ENCODE results near the gene CNTNAP2.

CNTNAP2 gene

GRCh38 chr7:148107443-148108127 is 1991.0 kb downstream of the CNTNAP2 start:
- DNase-seq (ENCODE audit: low read depth) = no peak

- no peak for DNase-seq (ENCODE audit: low read depth)
These were observed 1991.8 kb downstream of the CNTNAP2 start for GRCh38 chr7:148108381-148108780.

DNA sequence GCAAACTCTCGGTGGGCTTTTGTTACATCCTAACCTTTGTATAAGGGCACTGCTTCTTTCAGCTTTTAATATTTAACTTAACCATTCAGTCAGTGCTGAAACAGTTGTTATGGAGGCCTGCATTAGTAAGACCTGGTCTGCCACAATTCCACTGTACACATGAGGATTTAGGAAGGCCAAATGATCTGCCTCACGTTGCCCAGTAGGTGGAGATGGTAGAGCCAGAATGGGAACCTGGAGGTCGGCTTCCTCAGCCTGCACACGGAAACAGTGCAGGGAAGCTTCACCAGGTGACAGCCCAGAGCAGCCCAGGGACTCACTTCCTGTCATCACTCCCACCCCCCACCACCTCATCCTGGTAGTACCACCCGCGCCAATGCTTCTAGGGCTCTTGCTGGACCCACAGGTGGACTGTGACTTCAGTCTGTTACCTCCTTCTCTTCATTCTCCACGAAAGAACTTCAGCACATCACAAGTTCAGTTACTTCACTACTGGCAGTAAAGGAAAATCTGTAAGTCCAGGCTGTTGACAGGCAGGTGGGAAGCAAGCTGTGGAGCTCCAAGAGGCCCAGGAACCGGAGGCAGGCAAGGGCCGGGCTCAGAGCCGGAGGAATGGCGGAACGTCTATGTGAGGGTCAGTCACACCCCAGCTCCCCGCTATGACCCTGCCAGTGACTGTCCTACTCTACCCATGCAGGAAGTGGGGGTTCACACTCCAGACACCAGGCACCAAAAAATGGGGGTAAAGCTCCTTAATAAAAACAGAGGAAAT is 1993.7 kb downstream of the CNTNAP2 start:
- no peak for DNase-seq (ENCODE audit: low read depth)

DNA sequence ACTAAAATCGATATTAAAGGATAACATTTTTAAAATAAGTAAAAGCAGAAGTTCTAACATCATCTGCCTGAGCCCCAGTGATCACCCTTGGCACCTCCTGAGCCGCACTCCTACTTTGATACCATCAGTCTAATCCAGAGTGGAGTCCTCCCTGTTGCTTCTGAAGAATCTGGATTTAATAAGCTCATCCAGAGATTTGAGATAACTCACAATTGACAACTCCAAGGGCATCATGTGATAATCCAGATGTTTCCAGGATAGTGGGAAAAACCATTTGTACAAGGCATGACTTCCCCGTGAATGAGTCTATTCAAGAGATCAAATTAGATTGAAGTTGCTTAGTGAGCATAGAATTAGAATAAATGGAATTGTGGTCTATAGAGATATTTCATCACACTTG is 1998.2 kb downstream of the CNTNAP2 start:
- DNase-seq (ENCODE audit: low read depth) = no peak

- DNase-seq (ENCODE audit: low read depth) = no peak
These were observed 1998.7 kb downstream of the CNTNAP2 start for GRCh38 chr7:148115308-148115707.

DNA sequence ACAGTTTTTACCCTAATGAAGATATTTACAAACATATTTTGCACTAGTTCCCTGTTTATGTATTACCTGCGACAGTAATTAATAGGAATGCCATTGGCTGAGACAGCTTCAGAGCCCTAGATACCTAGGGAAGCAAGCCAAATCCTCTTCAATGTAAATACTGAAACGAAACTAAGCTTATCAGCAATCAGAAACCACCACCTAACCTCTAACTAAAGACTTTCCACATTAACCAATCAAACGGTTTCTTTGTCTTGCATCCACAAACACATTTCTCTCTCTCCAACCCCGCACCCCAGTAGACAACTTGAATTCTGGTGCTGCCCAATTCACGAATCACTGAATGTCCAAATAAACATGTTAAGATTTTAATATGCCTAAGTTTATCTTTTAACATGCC is 1999.6 kb downstream of the CNTNAP2 start:
- no peak for DNase-seq (ENCODE audit: low read depth)

DNA sequence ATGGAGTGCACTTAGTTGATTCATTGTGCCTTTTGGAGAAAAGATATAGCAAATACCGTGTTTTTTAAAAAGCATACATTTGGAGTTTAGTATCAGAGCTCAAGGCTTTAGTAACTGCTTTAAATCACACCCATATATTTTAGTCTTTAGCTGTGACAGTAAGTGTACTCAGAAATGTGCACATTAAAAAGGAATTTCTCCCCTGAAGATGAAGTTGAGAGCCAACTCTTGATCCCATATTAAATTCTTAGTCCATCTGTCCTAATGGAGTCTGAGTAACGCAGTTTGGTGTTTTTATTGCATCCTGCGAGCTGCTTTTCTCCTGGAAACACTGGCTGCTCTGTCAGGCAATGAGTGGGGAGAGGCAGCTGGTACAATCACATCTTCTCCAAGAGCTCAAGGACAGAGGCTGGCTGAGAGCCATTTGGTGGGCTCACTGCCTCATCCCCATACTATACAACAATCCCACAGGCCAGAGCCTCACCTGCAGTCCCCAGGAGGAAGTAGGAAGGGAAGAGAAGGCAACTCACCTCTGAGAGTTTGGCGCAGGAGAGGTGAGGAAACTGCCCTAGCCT is 2000.3 kb downstream of the CNTNAP2 start:
- no peak for DNase-seq (ENCODE audit: low read depth)

DNA sequence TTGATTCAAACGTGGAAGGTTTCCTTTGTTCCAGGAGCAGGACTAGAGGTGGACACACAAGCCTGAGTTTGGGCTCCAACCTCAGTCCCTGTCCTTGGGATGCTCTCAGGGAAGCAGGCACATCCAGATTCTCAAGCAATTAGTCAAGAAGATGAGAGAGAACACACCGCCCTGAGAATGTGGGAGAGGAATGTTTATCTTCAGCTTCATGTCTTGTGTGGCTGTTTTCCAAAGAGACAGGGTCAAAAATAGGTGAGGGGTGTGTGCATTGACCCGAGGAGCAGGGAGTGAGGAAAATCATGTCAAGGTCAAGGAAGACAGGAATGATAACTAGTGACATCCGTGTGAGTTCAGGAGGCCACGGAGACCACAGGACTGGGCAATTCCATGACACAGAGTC is 2001.8 kb downstream of the CNTNAP2 start:
- no peak for DNase-seq (ENCODE audit: low read depth)

DNA sequence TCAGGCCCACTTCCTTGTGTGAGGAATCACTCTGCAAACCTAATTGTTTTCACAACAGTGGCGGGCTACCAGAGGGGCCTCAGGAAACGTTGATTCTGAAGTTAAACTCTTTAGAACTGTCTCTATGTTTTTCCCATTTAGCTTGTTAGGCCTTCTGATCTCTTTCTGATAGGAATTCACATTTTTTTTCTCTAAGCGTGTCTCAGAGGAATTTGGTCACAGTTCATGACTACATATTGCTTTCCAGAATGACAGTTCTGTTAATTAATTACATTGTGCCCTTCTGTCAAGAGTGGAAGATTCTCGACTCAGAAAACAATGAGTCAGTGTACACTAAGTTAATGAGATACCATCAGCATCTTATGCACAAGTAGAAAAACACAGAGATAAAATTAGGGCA is 2004.8 kb downstream of the CNTNAP2 start:
- no peak for DNase-seq (ENCODE audit: low read depth)

DNA sequence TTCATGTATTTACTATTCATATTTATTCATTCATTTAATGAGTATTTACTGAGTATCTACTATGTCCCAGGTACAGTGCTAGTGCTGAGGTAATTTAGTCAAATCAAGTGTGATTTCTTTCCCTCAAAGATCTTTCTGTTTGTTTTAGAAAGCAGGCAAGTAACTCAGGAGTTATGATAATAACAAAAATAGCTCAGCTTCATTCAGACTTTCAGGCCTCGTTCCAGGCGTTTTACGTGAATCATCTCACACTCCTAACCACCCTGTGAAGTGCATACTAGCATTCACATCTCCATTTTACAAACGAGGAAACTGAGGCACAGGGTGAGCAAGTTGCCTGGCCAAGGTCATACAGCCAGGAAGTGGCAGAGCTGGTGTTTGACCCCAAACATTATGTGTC is 2005.2 kb downstream of the CNTNAP2 start:
- DNase-seq (ENCODE audit: low read depth) = no peak

GRCh38 chr7:148124477-148124876 is 2007.9 kb downstream of the CNTNAP2 start:
- no peak for DNase-seq (ENCODE audit: low read depth)

- no peak for DNase-seq (ENCODE audit: low read depth)
These were observed 2010.8 kb downstream of the CNTNAP2 start for GRCh38 chr7:148127374-148127773.

DNA sequence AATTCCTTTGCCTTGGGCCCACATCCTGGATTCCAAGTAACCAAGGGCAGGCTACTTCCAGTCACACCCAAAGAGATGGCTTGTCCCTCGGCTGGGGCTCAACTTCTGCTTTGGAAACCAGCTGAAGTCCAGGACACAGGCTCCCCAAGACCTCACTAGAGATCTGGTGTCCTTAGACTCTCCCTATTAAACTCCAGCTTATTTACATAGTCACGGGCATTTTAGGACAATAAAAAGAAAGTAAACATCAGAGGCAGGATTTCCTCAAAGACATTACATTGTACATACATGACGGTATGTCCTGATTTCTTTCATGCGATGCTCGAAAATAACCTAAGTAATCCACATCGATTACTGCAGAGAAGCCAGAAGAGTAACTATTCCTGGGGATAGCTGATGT is 2012.4 kb downstream of the CNTNAP2 start:
- DNase-seq (ENCODE audit: low read depth) = no peak

DNA sequence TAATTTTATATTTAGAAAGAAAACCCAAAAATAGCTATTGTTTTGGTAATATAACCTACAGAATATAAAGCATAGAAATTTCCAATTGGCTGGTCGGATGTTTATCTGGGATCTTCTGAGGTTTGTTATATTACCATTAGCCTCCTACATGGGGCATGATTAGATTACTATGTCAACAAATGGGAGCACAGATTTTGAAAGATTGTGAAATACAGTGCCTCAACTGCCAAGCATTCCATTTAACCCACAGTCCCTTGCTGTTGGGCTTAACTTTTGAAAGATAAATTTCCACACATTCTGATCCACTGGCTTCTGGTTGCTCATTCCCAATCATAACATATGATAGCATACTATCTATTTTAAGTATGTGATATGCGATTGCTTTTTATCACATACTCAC is 2018.5 kb downstream of the CNTNAP2 start:
- no peak for DNase-seq (ENCODE audit: low read depth)

GRCh38 chr7:148135997-148136396 is 2019.4 kb downstream of the CNTNAP2 start:
- no peak for DNase-seq (ENCODE audit: low read depth)

DNA sequence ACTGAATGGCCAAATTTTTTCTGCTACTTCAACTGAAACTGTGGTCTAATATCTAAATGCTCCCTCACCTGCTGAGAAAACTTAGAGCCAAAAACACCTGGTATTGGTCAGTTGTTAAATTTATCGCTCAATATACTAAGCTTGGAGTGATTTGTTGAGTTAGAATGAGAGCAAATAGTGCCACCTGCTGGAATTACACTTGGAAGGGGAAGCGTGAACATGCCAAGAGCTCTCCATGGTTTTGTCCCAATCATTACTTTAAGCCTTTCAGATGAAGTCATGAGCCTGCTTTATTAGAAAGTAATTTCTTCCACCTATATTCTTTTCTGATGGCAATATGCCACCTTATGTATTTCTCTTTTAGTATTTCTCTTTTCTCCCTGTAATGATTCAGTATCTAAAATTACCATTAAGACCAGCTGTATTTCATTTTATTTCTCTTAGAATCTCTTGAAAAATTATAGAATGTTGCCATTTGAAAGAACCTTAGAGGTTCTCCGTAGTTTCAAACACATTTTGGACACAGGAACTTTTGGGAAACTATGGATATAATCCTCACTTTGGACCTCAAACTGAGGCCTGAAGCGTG is 2026.2 kb downstream of the CNTNAP2 start:
- DNase-seq (ENCODE audit: low read depth) = no peak

GRCh38 chr7:148144827-148145226 is 2028.2 kb downstream of the CNTNAP2 start:
- DNase-seq (ENCODE audit: low read depth) = no peak

DNA sequence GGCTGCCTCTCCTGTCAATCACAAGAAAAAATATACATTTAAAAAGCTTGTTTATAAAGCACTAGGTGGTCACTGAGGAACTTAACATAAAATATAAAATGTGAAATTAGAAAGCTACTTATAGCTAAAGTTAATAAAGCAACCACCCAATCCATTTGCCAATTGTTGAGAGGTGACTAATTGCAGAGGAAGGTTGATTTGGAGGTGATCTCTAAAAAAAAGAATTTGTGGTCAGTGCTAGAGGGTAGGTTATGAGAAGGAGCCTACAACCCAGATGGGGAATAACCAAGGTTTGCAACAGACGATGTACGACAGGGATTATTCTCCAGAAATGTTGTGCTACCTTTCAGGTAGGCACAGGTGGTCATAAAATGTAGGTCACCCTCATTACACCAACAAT is 2029.7 kb downstream of the CNTNAP2 start:
- no peak for DNase-seq (ENCODE audit: low read depth)

- DNase-seq (ENCODE audit: low read depth) = no peak
These were observed 2030.8 kb downstream of the CNTNAP2 start for GRCh38 chr7:148147438-148147837.

GRCh38 chr7:148148456-148148855 is 2031.9 kb downstream of the CNTNAP2 start:
- no peak for DNase-seq (ENCODE audit: low read depth)

GRCh38 chr7:148149730-148150129 is 2033.1 kb downstream of the CNTNAP2 start:
- no peak for DNase-seq (ENCODE audit: low read depth)

DNA sequence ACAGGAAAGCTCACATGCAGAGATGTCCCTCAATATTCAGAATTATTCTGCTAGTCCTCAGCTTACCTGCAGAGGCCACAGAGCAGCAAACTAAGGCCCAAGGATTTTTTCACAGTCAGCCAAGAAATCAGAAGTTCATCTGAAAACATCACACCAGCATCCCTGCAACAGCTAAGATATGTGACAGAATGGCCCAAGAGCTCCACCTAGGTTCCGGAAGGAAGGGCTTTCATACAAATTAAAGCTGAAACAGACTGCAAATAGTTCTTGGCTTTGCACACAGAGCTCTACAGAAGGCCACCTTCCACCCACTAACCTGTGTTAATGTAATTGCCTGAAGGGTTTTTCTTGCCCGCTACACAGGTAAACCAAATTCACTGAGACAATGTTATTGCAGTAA is 2035.2 kb downstream of the CNTNAP2 start:
- no peak for DNase-seq (ENCODE audit: low read depth)

All from stimulated activated CD8-positive, alpha-beta memory T cell treated with anti-CD3 and anti-CD28 coated beads, Interleukin-15, amount 100 ng/mL, for 24 hours (primary cell).